Astrocyte (in vitro differentiated cells and primary cell): ENCODE data around the gene HPGDS.

Experiments used
- EZH2 ChIP-seq: IDR thresholded peaks from 2 replicates; pipeline ENCODE4 v1.6.1; 2012; ENCODE audit warnings: mild to moderate bottlenecking, low read length, inconsistent platforms; ENCODE audit not compliant: insufficient read depth
- TF ChIP-seq, protein P1 (sequence below): IDR thresholded peaks from 2 replicates; pipeline ENCODE4 v1.5.1; 2011; ENCODE audit warnings: low read depth, mild to moderate bottlenecking, inconsistent platforms, low read length, moderate library complexity; ENCODE audit not compliant: insufficient read depth

DNA sequence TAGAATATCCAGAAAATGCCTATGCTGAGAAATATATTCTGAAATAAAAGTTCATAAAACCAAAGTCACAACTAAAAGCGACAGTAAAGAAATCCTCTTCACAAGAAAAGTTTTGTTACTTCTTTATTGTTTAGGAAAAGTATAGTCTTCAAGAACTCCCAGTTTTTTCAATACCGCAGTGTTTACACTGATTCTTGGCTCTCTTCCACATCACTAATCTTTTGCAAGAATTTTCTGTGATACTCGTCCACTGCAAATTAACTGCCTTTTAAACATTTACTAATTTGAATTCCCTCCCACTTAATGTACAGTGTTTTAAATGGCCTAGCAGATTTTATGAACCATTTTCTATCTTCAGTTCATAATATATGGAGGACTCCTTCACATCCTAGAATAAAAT is 65.1 kb downstream of the HPGDS start:
- TF ChIP-seq, protein P1, sequence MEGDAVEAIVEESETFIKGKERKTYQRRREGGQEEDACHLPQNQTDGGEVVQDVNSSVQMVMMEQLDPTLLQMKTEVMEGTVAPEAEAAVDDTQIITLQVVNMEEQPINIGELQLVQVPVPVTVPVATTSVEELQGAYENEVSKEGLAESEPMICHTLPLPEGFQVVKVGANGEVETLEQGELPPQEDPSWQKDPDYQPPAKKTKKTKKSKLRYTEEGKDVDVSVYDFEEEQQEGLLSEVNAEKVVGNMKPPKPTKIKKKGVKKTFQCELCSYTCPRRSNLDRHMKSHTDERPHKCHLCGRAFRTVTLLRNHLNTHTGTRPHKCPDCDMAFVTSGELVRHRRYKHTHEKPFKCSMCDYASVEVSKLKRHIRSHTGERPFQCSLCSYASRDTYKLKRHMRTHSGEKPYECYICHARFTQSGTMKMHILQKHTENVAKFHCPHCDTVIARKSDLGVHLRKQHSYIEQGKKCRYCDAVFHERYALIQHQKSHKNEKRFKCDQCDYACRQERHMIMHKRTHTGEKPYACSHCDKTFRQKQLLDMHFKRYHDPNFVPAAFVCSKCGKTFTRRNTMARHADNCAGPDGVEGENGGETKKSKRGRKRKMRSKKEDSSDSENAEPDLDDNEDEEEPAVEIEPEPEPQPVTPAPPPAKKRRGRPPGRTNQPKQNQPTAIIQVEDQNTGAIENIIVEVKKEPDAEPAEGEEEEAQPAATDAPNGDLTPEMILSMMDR, result no peak
- TF ChIP-seq EZH2, result no peak
